ENCODE results near the gene IMPDH2.

The IMPDH2 gene

GRCh38 chr3:49028673-49029562, at the start of gene IMPDH2:
IMPDH2 (minus strand) TSS chr3:49029398; CDS start chr3:49029350, 48 bp downstream.
- DNase-seq (ENCODE audit: low read depth): peak; percentile 76
- in situ Hi-C loops (cut with HindIII; ENCODE audit: low sequenced_read_pairs): no loop called here
- peak within 1 kb of the TSS; percentile 87 for H3K4me3 ChIP-seq (ENCODE audit: low read depth, low read length)
- TF ChIP-seq CTCF (IDR thresholded peaks at IDR 0.05; ENCODE audit: low read depth, low read length, missing control alignments): peak; percentile 8

- in situ Hi-C loops (cut with HindIII; ENCODE audit: low sequenced_read_pairs): no loop called here
- no peak for TF ChIP-seq CTCF (IDR thresholded peaks at IDR 0.05; ENCODE audit: low read depth, low read length, missing control alignments)
- DNase-seq (ENCODE audit: low read depth): no peak
- no peak overlapping the region for H3K4me3 ChIP-seq (ENCODE audit: low read depth, low read length)
These were observed 47.4 kb upstream of the IMPDH2 start for GRCh38 chr3:49076646-49077045.

GRCh38 chr3:49076116-49076515, 46.9 kb upstream of the IMPDH2 start:
- in situ Hi-C loops (cut with HindIII; ENCODE audit: low sequenced_read_pairs): no loop called here
- TF ChIP-seq CTCF (IDR thresholded peaks at IDR 0.05; ENCODE audit: low read depth, low read length, missing control alignments): no peak
- DNase-seq (ENCODE audit: low read depth): no peak
- H3K4me3 ChIP-seq (ENCODE audit: low read depth, low read length): no peak overlapping the region

GRCh38 chr3:49058011-49058410, 28.8 kb upstream of the IMPDH2 start:
- TF ChIP-seq CTCF (IDR thresholded peaks at IDR 0.05; ENCODE audit: low read depth, low read length, missing control alignments): no peak
- DNase-seq (ENCODE audit: low read depth): no peak
- in situ Hi-C loops (cut with HindIII; ENCODE audit: low sequenced_read_pairs): no loop called here
- H3K4me3 ChIP-seq (ENCODE audit: low read depth, low read length): no peak overlapping the region

GRCh38 chr3:49057268-49057667, 28.1 kb upstream of the IMPDH2 start:
- TF ChIP-seq CTCF (IDR thresholded peaks at IDR 0.05; ENCODE audit: low read depth, low read length, missing control alignments): no peak
- no peak for DNase-seq (ENCODE audit: low read depth)
- in situ Hi-C loops (cut with HindIII; ENCODE audit: low sequenced_read_pairs): no loop called here

GRCh38 chr3:49054344-49054862, 25.2 kb upstream of the IMPDH2 start:
- no peak overlapping the region for H3K4me3 ChIP-seq (ENCODE audit: low read depth, low read length)
- in situ Hi-C loops (cut with HindIII; ENCODE audit: low sequenced_read_pairs): no loop called here
- no peak for TF ChIP-seq CTCF (IDR thresholded peaks at IDR 0.05; ENCODE audit: low read depth, low read length, missing control alignments)
- no peak for DNase-seq (ENCODE audit: low read depth)

More at GRCh38 chr3:49057268-49057667, 28.1 kb upstream of the IMPDH2 start:
- no peak overlapping the region for H3K4me3 ChIP-seq (ENCODE audit: low read depth, low read length)
